Rectal smooth muscle tissue (tissue), 1 donor: Measurements from ENCODE around the gene CHRND.
"Not testable (repeated sequence)": the region's sequence is repeated elsewhere in the genome, so short reads cannot be mapped to it uniquely, and the experiment has no call there.

Experiments used
- H3K27ac ChIP-seq: one replicate; pipeline ENCODE4 v1.7.0; 2013; ENCODE audit warnings: low read depth, low read length, inconsistent platforms
- H3K27me3 ChIP-seq: one replicate; pipeline ENCODE4 v1.7.0; 2013; ENCODE audit warnings: low read length; ENCODE audit not compliant: control insufficient read depth, insufficient read depth
- H3K36me3 ChIP-seq: one replicate; pipeline ENCODE4 v1.7.0; 2013; ENCODE audit warnings: low read length; ENCODE audit not compliant: control insufficient read depth, insufficient read depth
- H3K4me1 ChIP-seq: one replicate; pipeline ENCODE4 v1.7.0; 2013; ENCODE audit warnings: low read length; ENCODE audit not compliant: control insufficient read depth, insufficient read depth
- H3K4me3 ChIP-seq: one replicate; pipeline ENCODE4 v1.7.0; 2013; ENCODE audit warnings: low read length
- H3K9ac ChIP-seq: one replicate; pipeline ENCODE4 v1.7.0; 2013; ENCODE audit warnings: low read length

The CHRND gene

GRCh38 chr2:232528746-232529460, 2.9 kb downstream of the CHRND start:
- no peak overlapping the region for H3K9ac ChIP-seq

GRCh38 chr2:232529806-232530547, 4.0 kb downstream of the CHRND start:
- Histone ChIP-seq H3K27ac (no peak overlapping the region), H3K4me3 (no peak overlapping the region), H3K27me3 (peaks cover 5% of the 10 kb centered on the region), H3K4me1 (no peaks in the 10 kb centered on the region), H3K36me3 (no peaks in the 10 kb centered on the region), H3K9ac (no peak overlapping the region)

More at GRCh38 chr2:232528746-232529460, 2.9 kb downstream of the CHRND start:
- H3K27ac ChIP-seq = no peak overlapping the region
- H3K4me1 ChIP-seq = no peaks in the 10 kb centered on the region
- no peaks in the 10 kb centered on the region for H3K36me3 ChIP-seq
- peaks cover 13% of the 10 kb centered on the region for H3K27me3 ChIP-seq
- no peak overlapping the region for H3K4me3 ChIP-seq

DNA sequence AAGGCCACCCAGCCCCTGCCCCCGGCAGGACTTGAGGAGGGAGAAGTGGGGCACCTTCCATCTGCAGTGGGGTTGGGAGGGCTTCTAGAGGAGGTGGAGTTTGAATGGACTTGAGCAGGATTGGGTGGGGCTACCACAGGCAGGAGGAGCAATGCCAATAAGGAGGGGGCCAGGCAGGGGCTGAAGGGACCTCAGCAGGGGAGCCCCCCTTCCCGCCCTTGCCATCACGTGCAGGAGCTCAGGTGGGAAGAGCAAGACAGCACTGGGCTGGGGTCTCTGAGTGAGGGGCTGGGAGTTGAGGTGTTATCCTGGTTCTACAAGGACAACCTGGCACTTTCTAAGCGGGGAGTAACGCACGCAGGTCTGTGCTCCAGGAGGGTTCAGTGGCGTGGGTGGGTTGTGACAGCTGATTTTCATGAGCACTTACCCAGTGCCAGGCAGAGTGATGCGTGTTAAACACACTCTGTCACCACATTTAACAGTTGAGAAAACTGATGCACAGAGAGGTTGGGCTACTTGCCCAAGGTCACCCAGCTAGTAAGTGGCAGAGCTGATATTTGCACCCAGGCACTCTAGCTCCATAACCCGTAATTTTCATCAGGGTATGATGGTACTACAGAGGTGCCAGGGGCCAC, 4.8 kb downstream of the CHRND start:
- Histone ChIP-seq H3K27me3 (peaks cover 4% of the 10 kb centered on the region), H3K4me3 (no peak overlapping the region), H3K9ac (no peak overlapping the region)

DNA sequence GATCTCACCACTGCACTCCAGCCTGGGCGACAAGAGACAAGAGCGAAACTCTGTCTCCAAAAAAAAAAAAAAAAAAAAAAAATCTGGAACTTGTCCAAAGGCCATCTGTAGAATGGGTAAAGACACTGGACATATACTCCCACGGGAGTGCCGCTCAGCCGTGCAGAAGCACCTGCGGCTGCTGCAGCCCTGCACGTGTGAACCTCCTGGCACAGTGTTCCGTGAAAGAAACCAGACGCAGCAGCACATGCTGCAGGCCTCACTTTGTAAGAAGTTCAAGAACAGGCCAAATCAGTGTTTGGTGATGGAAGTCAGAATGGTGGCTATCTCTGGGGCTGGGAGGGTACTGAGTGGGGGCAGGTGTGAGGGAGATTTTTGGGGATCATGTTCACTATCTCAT, 6.5 kb downstream of the CHRND start:
- Histone ChIP-seq H3K4me3 (no peak overlapping the region), H3K27me3 (peaks cover 4% of the 10 kb centered on the region), H3K9ac (no peak overlapping the region), H3K27ac (no peak overlapping the region), H3K36me3 (no peaks in the 10 kb centered on the region), H3K4me1 (no peaks in the 10 kb centered on the region)

More for the DNA sequence above, 4.8 kb downstream of the CHRND start:
- H3K4me1 ChIP-seq = no peaks in the 10 kb centered on the region
- no peaks in the 10 kb centered on the region for H3K36me3 ChIP-seq
- H3K27ac ChIP-seq = no peak overlapping the region

GRCh38 chr2:232532821-232533220, 6.9 kb downstream of the CHRND start:
- not testable (repeated sequence) for H3K27me3 ChIP-seq, H3K36me3 ChIP-seq

GRCh38 chr2:232533944-232534710, 8.2 kb downstream of the CHRND start:
- H3K27ac ChIP-seq = no peak overlapping the region
- H3K36me3 ChIP-seq = no peaks in the 10 kb centered on the region
- no peaks in the 10 kb centered on the region for H3K4me1 ChIP-seq
- H3K4me3 ChIP-seq = no peak overlapping the region
- H3K27me3 ChIP-seq = peaks cover 1% of the 10 kb centered on the region
- no peak overlapping the region for H3K9ac ChIP-seq

More at GRCh38 chr2:232532821-232533220, 6.9 kb downstream of the CHRND start:
- not testable (repeated sequence) for H3K4me1 ChIP-seq, H3K4me3 ChIP-seq, H3K9ac ChIP-seq, H3K27ac ChIP-seq

DNA sequence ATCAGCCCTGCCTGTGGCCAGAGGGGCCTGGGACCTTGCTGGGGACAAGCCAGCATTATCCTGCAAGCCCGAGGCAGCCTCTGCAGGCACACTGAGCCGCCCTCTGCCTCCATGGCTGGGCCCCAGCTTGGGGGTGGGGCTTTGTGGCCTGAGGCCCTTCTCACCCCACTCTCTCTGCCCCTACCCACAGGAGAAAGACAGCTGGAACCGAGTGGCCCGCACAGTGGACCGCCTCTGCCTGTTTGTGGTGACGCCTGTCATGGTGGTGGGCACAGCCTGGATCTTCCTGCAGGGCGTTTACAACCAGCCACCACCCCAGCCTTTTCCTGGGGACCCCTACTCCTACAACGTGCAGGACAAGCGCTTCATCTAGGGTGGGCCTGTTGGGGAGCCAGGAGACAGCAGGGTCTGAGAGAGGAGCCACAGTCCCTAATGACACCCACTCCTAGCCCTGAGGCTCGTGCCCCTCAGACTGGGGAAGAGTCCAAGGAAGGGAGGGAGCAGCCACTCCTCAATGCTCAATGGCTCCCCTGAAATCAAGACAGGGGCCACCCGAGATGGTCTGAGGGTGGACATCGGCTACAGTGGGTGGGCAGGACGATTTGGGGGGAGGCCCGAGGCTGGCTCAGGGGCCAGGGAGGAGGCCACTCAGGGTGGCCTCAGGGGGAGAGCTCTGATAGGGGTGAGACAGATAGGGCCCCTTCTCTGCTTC, 9.1 kb downstream of the CHRND start:
- Histone ChIP-seq H3K9ac (no peak overlapping the region), H3K4me3 (no peak overlapping the region), H3K27ac (no peak overlapping the region), H3K27me3 (peaks cover 6% of the 10 kb centered on the region), H3K36me3 (no peaks in the 10 kb centered on the region), H3K4me1 (no peaks in the 10 kb centered on the region)

DNA sequence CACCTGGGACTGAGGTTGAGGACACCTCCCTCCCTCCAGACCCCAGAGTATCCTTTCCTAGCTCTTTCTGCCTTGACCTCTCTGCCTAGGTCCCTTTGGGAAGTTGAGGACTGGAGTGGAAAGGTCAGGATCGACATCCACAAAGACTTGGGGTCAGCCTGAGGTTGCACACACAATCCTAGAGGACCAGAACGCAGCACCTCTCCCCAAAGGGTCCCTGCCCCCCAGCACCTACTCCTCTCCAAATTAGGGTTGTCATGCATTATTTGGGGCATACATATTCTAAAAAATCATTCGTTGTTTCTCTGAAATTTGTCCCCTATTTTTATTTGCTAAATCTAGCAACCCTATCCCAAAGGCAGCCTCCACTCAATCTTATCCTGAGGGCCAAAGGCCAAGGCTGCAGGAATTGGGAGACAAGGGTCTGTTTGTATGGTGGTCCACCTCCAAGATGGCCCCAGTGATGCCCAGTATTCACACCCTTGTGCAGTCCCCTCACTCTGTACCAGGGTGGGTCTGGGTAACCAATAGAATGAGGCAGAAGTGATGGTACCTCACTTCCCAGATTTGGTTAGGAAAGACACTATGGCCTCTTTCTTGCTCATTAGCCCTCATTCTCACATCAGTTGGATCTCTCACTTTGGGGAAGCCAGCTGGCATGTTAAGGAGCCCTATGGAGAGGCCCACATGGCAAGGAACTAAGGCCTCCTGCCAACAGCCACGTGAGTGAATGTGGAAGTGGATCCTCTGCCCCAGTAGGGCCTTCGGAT, 10.0 kb downstream of the CHRND start:
- Histone ChIP-seq H3K36me3 (no peaks in the 10 kb centered on the region), H3K9ac (no peak overlapping the region), H3K27ac (no peak overlapping the region), H3K4me3 (no peak overlapping the region), H3K4me1 (no peaks in the 10 kb centered on the region), H3K27me3 (peaks cover 6% of the 10 kb centered on the region)

- no peaks in the 10 kb centered on the region for H3K36me3 ChIP-seq
- H3K4me1 ChIP-seq = no peaks in the 10 kb centered on the region
- H3K9ac ChIP-seq = no peak overlapping the region
- no peak overlapping the region for H3K4me3 ChIP-seq
- no peak overlapping the region for H3K27ac ChIP-seq
- H3K27me3 ChIP-seq = peaks cover 6% of the 10 kb centered on the region
Measured at GRCh38 chr2:232537079-232537478, 11.1 kb downstream of the CHRND start.

GRCh38 chr2:232537499-232537898, 11.5 kb downstream of the CHRND start:
- no peak overlapping the region for H3K9ac ChIP-seq
- peaks cover 6% of the 10 kb centered on the region for H3K27me3 ChIP-seq
- no peaks in the 10 kb centered on the region for H3K36me3 ChIP-seq
- H3K27ac ChIP-seq = no peak overlapping the region
- no peak overlapping the region for H3K4me3 ChIP-seq
- H3K4me1 ChIP-seq = no peaks in the 10 kb centered on the region

DNA sequence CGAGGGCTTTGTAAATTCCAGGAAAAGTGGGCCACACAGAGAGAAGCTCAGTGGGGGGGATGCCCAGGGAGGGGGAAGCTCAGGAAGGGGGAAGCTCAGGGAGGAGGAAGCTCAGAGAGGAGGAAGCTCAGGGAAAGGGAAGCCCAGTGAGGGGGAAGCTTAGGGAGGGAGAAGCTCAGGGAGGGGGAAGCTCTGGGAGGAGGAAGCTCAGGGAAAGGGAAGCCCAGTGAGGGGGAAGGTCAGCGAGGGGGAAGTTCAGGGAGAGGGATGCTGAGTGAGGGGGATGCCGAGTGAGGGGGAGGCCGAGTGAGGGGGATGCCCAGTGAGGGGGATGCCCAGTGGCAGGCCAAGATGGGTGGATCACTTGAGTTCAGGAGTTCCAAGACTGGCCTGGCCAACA, 12.7 kb downstream of the CHRND start:
- no peaks in the 10 kb centered on the region for H3K4me1 ChIP-seq
- no peak overlapping the region for H3K9ac ChIP-seq
- H3K4me3 ChIP-seq = no peak overlapping the region
- H3K27me3 ChIP-seq = peaks cover 6% of the 10 kb centered on the region
- no peaks in the 10 kb centered on the region for H3K36me3 ChIP-seq
- no peak overlapping the region for H3K27ac ChIP-seq
